Parathyroid adenoma (tissue), 2 donors: ENCODE results near the gene PACC1.

ENCODE experiments used
- H2AFZ ChIP-seq: fragments of 300-600 bp; sonication (generic); one replicate; pipeline ENCODE4 v1.7.0; 2017; ENCODE audit warnings: antibody characterized with exemption, mild to moderate bottlenecking
- H3K27ac ChIP-seq: fragments of 300-600 bp; sonication (generic); one replicate; pipeline ENCODE4 v1.7.0; 2017
- H3K27me3 ChIP-seq: fragments of 300-600 bp; sonication (generic); one replicate; pipeline ENCODE4 v1.7.0; 2017; ENCODE audit warnings: low read length; ENCODE audit not compliant: control insufficient read depth, insufficient read depth
- H3K36me3 ChIP-seq: fragments of 300-600 bp; sonication (generic); one replicate; pipeline ENCODE4 v1.7.0; 2017; ENCODE audit warnings: low read length; ENCODE audit not compliant: control insufficient read depth, insufficient read depth
- H3K4me1 ChIP-seq: fragments of 300-600 bp; sonication (generic); one replicate; pipeline ENCODE4 v1.7.0; 2017; ENCODE audit warnings: control low read depth
- H3K4me2 ChIP-seq: fragments of 300-600 bp; sonication (generic); one replicate; pipeline ENCODE4 v1.7.0; 2017; ENCODE audit warnings: low read length
- H3K4me3 ChIP-seq: fragments of 300-600 bp; sonication (generic); one replicate; pipeline ENCODE4 v1.7.0; 2017; ENCODE audit warnings: low read depth, low read length
- H3K79me2 ChIP-seq: fragments of 300-600 bp; sonication (generic); one replicate; pipeline ENCODE4 v1.7.0; 2017; ENCODE audit warnings: control low read depth
- H3K9ac ChIP-seq: fragments of 300-600 bp; sonication (generic); one replicate; pipeline ENCODE4 v1.7.0; 2017; ENCODE audit warnings: mild to moderate bottlenecking
- H3K9me3 ChIP-seq: fragments of 300-600 bp; sonication (generic); one replicate; pipeline ENCODE4 v1.7.0; 2017; ENCODE audit warnings: low read length; ENCODE audit not compliant: control insufficient read depth
- TF ChIP-seq, protein P1 (sequence below): fragments of 300-600 bp; sonication (generic); IDR thresholded peaks from one replicate; pipeline ENCODE4 v1.7.0; 2017; ENCODE audit warnings: antibody characterized with exemption, mild to moderate bottlenecking
- donor health status: primary hyperparathyroidism.

The PACC1 gene

DNA sequence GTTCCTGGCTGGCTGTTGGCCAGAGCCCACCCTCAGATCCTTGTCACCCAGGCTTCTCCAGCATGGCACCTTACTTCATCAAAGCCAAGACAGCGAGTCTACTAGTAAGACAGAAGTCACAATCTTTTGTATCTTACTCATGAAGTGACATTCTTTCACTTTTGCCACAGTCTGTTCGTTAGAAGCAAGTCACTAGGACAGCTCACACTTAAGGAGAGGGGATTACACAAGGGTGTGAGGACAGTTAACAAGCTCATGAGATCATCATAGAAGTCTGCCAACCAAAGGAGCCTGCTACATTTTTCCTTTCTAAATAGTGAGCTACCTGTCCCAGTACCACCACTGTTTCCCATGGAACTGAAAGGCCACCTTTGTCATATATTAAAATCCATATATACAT lies 61.5 kb downstream of the PACC1 start:
- Histone ChIP-seq H3K27me3 (no peaks in the 10 kb centered on the region), H2AFZ (no peak overlapping the region), H3K36me3 (no peaks in the 10 kb centered on the region), H3K9me3 (no peaks in the 10 kb centered on the region), H3K9ac (no peak overlapping the region), H3K4me1 (no peaks in the 10 kb centered on the region), H3K4me3 (no peak overlapping the region), H3K27ac (no peak overlapping the region), H3K79me2 (no peaks in the 10 kb centered on the region), H3K4me2 (no peak overlapping the region)
- TF ChIP-seq, protein P1, sequence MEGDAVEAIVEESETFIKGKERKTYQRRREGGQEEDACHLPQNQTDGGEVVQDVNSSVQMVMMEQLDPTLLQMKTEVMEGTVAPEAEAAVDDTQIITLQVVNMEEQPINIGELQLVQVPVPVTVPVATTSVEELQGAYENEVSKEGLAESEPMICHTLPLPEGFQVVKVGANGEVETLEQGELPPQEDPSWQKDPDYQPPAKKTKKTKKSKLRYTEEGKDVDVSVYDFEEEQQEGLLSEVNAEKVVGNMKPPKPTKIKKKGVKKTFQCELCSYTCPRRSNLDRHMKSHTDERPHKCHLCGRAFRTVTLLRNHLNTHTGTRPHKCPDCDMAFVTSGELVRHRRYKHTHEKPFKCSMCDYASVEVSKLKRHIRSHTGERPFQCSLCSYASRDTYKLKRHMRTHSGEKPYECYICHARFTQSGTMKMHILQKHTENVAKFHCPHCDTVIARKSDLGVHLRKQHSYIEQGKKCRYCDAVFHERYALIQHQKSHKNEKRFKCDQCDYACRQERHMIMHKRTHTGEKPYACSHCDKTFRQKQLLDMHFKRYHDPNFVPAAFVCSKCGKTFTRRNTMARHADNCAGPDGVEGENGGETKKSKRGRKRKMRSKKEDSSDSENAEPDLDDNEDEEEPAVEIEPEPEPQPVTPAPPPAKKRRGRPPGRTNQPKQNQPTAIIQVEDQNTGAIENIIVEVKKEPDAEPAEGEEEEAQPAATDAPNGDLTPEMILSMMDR, result no peak

DNA sequence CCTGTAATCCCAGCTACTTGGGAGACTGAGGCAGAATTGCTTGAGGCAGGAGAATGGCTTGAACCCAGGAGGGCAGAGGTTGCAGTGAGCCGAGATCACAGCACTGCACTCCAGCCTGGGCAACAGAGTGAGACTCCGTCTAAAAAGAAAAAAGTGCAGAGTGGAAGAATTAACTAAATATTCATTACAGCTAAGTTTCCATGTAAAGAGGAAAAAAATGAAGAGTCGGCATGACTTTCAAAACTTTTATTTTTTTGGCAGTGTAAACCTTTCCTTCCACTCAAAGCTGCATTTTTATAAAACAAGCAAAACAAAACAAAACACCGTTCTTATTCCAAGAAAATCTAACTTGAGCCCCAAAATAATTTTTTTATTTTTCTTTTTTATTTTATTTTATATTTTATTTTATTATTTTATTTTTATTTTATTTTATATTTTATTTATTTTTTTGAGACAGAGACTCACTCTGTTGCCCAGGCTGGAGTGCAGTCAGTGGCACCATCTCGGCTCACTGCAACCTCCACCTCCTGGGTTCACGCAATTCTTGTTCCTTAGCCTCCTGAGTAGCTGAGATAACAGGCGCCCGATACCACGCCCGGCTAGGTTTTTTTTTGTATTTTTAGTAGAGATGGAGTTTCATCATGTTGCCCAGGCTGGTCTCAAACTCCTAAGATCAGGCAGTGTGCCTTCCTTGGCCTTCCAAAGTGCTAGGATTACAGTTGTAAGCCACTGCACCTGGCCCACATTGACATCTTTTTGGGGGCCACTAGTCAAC lies 62.9 kb downstream of the PACC1 start:
- H3K9me3 ChIP-seq, result no peaks in the 10 kb centered on the region
- H3K27me3 ChIP-seq, result no peaks in the 10 kb centered on the region
- no peaks in the 10 kb centered on the region for H3K36me3 ChIP-seq
- H3K4me3 ChIP-seq, result no peak overlapping the region
- H3K4me1 ChIP-seq, result no peaks in the 10 kb centered on the region
- no peak overlapping the region for H3K9ac ChIP-seq
- no peak overlapping the region for H3K4me2 ChIP-seq
- no peak overlapping the region for H3K27ac ChIP-seq
- TF ChIP-seq, protein P1, result no peak
- H3K79me2 ChIP-seq, result no peaks in the 10 kb centered on the region
- H2AFZ ChIP-seq, result no peak overlapping the region

DNA sequence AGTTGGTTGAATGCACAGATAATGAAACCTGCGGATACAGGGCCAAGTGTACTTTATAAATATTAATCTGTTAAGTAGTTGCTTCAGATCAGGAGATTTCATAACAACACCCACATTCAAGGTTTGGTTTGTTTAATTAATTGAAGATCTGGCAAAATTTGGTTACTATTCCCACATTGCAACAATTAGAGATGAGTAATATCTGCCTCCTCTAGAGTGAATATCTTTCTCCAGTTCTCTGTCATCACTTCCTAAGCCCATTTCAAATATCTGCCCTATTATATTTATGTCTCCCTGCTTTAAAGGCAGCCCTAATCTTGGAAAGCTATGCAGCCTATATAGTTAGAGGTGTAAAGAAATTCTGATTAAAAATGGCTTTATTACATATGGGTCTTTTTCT lies 68.1 kb downstream of the PACC1 start:
- Histone ChIP-seq H2AFZ (no peak overlapping the region), H3K9me3 (no peaks in the 10 kb centered on the region), H3K27ac (no peak overlapping the region), H3K4me2 (no peak overlapping the region), H3K36me3 (no peaks in the 10 kb centered on the region), H3K4me3 (no peak overlapping the region), H3K4me1 (no peaks in the 10 kb centered on the region), H3K27me3 (no peaks in the 10 kb centered on the region), H3K9ac (no peak overlapping the region), H3K79me2 (no peaks in the 10 kb centered on the region)
- TF ChIP-seq, protein P1, result no peak

DNA sequence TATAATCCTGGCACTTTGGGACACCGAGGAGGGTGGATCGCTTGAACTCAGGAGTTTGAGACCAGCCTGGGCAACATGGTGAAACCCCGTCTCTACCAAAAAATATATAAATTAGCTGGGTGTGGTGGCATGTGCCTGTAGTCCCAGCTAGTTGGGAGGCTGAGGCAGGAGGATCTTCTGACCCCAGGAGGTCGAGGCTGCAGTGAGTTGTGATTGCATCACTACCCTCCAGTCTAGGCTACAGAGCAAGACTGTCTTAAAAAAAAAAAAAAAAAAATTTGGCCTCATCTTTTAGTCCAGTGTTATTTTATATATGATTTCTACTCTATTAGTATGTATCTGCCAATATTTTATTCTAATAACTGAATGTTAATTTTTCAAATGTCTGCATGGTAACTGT lies 69.8 kb downstream of the PACC1 start:
- H3K9me3 ChIP-seq, result no peaks in the 10 kb centered on the region
- H3K79me2 ChIP-seq, result no peaks in the 10 kb centered on the region
- H3K27ac ChIP-seq, result no peak overlapping the region
- no peak overlapping the region for H3K4me2 ChIP-seq
- H3K36me3 ChIP-seq, result no peaks in the 10 kb centered on the region
- H3K9ac ChIP-seq, result no peak overlapping the region
- no peak overlapping the region for H3K4me3 ChIP-seq
- no peaks in the 10 kb centered on the region for H3K27me3 ChIP-seq
- TF ChIP-seq, protein P1, result no peak
- no peak overlapping the region for H2AFZ ChIP-seq
- H3K4me1 ChIP-seq, result no peaks in the 10 kb centered on the region

DNA sequence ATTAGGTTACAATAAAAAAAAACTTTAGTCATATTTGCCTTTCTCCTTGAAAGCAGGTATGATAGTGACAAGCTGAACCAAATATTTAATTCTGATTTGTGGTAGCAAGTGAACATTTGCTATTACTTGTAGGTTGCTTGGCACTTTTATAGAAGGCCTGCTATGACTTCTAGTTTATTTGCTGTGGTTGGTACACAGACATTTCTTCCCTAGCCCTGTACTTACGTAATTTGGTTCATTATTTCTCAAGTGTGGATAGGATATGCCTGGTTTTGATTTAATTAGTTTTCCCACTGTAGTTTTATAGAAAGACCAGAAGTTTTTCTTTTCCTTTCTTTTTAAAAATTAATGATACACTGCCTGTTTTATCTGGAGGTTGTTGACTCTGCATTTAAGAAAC lies 73.6 kb downstream of the PACC1 start:
- H3K9me3 ChIP-seq, result no peaks in the 10 kb centered on the region
- H3K27me3 ChIP-seq, result no peaks in the 10 kb centered on the region
- no peak overlapping the region for H2AFZ ChIP-seq
- no peak overlapping the region for H3K9ac ChIP-seq
- H3K36me3 ChIP-seq, result no peaks in the 10 kb centered on the region
- H3K4me2 ChIP-seq, result no peak overlapping the region
- TF ChIP-seq, protein P1, result no peak
- no peak overlapping the region for H3K4me3 ChIP-seq
- no peak overlapping the region for H3K27ac ChIP-seq
- H3K79me2 ChIP-seq, result no peaks in the 10 kb centered on the region
- H3K4me1 ChIP-seq, result no peaks in the 10 kb centered on the region
